Psoas muscle (tissue), 8 donors: ENCODE data around the gene TRIM44. TPM values are rescaled to one million over a fixed set of nuclear protein-coding genes. Genes with fewer than 3 reads are reported as not detected.

Source experiments
- ATAC-seq, 4 donors: fragments of 200-7000 bp; cut with Tn5 transposase; one replicate each; pipeline ENCODE4 v1.9.1; 2020; ENCODE audit warnings: moderate library complexity in 3 of 4, mild to moderate bottlenecking in 2 of 4
- DNase-seq, 2 donors: peaks; one replicate each; pipeline ENCODE4 v3.0.0-alpha.2; 2020
- H3K27ac ChIP-seq: fragments of 200-600 bp; one replicate; pipeline ENCODE4 v1.8.0; 2022
- H3K27me3 ChIP-seq, 3 donors: fragments of 200-600 bp in 1 of 3; one replicate each; pipeline versions ENCODE4 v1.6.1 to v1.8.0; 2013 to 2022; ENCODE audit warnings: low read length in 2 of 3, mild to moderate bottlenecking in 2 of 3, moderate library complexity in 1 of 3; ENCODE audit not compliant: insufficient read depth in 3 of 3
- H3K36me3 ChIP-seq, 2 donors: fragments of 200-600 bp in 1 of 2; one replicate each; pipeline versions ENCODE4 v1.6.1 to v1.8.0; 2013 to 2022; ENCODE audit warnings: low read depth in 1 of 2, mild to moderate bottlenecking in 1 of 2, moderate library complexity in 1 of 2; ENCODE audit not compliant: insufficient read depth in 1 of 2
- H3K4me1 ChIP-seq: fragments of 200-600 bp; one replicate; pipeline ENCODE4 v1.8.0; 2022
- H3K4me3 ChIP-seq: fragments of 200-600 bp; one replicate; pipeline ENCODE4 v1.8.0; 2022; ENCODE audit warnings: mild to moderate bottlenecking
- H3K9me3 ChIP-seq: fragments of 200-600 bp; one replicate; pipeline ENCODE4 v1.8.0; 2022
- WGBS, 3 donors: extraction: QIAGEN DNeasy Blood & Tissue Kit; methylation state at CpG; one replicate each; pipeline versions ENCODE4 v1.1.6 to v1.1.7; 2013; 5-methylcytosine and 5-hydroxymethylcytosine counted together
- intact Hi-C, 2 donors: fragments of 100-400 bp; cut with DNase I; formaldehyde crosslinking; loops; one replicate each; pipeline versions ENCODE4 v1.11.0 to v1.14.2; 2022
- polyA plus RNA-seq, 3 donors: library from polyadenylated mRNA; stranded (reverse); fragments of 200-250 nt; gene quantifications; one replicate each; pipeline ENCODE4 v1.2.3, GENCODE V29; 2013
- total RNA-seq, 4 donors: library from RNA; stranded (reverse); fragmentation: NEBNext Ultra II Directional in 2 of 4; extraction: Animal tissue kit (Norgen Biotek cat#: 25700) in 2 of 4; gene quantifications; one replicate each; pipeline versions ENCODE4 v1.2.1 to v1.2.4, GENCODE V29; 2021 to 2023
- TF ChIP-seq, protein P1 (sequence below): fragments of 200-600 bp; IDR thresholded peaks from one replicate; pipeline ENCODE4 v1.8.0; 2022; ENCODE audit warnings: antibody characterized with exemption
- donor health status: healthy with polysubstance abuse.
- donor health status: DM: no; HTN: no; CAD: no; lungs with moderate emphysema.
- donor health status: Bipolar disorder and iron deficiency.
- donor health status: healthy.
- donor health status: DM: yes; HTN: yes; CAD: no.
- donor health status: DM: no; HTN: no; CAD: no.
- donor health status: DM: no; HTN: no; CAD: no.
- donor health status: DM: yes; HTN: yes; CAD: no.

TRIM44 gene
- total and polyA plus RNA-seq, 7 donors, result 6.8 to 46.8 (median 34.0) TPM

DNA sequence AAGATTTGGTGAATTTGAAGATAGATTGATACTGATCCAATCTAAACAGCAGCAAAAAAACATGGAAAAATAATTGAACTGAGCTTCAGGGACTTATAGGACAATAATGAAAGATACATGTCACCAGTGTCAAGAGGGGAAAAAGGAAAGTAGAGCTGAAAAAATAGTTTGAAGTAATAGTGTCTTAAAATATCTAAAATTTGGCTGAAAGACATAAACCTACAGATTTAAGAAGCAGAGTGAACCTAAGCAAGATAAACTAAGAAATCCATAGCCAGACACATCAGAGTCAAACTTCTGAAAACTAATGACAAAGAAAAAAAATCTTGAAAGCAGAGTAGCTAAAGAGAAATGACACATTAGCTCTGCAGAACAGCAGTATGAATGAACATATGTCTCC is 67.7 kb downstream of the TRIM44 start:
- DNase-seq (no peak), ATAC-seq (no peak)
- H3K4me3 ChIP-seq, result no peak overlapping the region
- intact Hi-C loops, result no loop called here
- no peaks in the 10 kb centered on the region for H3K4me1 ChIP-seq
- H3K9me3 ChIP-seq, result no peaks in the 10 kb centered on the region
- no peak overlapping the region for H3K27ac ChIP-seq
- H3K36me3 ChIP-seq, result peaks cover 6 to 54% of the 10 kb centered on the region in 2 donors
- TF ChIP-seq, protein P1, sequence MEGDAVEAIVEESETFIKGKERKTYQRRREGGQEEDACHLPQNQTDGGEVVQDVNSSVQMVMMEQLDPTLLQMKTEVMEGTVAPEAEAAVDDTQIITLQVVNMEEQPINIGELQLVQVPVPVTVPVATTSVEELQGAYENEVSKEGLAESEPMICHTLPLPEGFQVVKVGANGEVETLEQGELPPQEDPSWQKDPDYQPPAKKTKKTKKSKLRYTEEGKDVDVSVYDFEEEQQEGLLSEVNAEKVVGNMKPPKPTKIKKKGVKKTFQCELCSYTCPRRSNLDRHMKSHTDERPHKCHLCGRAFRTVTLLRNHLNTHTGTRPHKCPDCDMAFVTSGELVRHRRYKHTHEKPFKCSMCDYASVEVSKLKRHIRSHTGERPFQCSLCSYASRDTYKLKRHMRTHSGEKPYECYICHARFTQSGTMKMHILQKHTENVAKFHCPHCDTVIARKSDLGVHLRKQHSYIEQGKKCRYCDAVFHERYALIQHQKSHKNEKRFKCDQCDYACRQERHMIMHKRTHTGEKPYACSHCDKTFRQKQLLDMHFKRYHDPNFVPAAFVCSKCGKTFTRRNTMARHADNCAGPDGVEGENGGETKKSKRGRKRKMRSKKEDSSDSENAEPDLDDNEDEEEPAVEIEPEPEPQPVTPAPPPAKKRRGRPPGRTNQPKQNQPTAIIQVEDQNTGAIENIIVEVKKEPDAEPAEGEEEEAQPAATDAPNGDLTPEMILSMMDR, result no peak
- H3K27me3 ChIP-seq, result no peaks in the 10 kb centered on the region

DNA sequence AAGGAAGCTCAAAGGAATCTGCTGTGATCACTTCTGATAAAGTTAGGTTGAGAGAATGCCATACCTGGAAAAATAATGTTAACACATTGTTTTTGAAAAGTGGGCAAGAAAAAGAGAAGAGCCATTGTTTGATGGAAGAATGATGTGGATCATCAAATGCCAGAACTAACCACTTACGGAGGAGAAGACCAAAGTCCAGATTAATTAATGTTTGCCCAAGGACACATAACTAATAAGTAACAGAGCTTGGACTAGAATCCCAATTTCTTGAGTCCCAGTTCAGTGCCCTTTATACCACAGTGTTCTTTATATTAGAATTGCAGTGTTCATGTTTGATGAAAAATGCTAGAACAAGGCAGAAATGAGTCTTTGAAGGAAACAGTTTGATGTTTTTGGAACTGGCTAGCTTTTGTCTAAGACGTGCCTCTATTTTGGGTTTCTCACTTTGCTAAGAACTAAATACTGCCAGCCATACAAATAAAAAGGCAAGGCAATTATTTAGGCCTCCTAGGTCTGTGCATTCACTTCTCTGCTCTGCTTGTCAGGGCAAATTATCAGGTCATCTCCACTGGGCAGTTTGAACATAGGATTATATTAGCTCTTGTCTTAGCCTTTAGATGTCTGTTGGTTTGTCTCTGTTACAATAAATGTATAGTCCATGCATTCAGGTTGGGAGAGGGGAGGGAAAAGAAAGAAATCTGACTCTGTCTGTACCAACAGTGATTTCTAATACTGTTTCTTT is 72.3 kb downstream of the TRIM44 start:
- ATAC-seq (no peak), DNase-seq (no peak)
- no peak overlapping the region for H3K27ac ChIP-seq
- H3K4me1 ChIP-seq, result no peaks in the 10 kb centered on the region
- TF ChIP-seq, protein P1, result no peak
- H3K27me3 ChIP-seq, result no peaks in the 10 kb centered on the region
- intact Hi-C loops, result no loop called here
- no peaks in the 10 kb centered on the region for H3K9me3 ChIP-seq
- WGBS, 3 donors, result 89 to 90% (median 89%) methylated on average over 2 of the region's 2 CpGs
- H3K4me3 ChIP-seq, result no peak overlapping the region
- H3K36me3 ChIP-seq, result peaks cover 6 to 52% of the 10 kb centered on the region in 2 donors

DNA sequence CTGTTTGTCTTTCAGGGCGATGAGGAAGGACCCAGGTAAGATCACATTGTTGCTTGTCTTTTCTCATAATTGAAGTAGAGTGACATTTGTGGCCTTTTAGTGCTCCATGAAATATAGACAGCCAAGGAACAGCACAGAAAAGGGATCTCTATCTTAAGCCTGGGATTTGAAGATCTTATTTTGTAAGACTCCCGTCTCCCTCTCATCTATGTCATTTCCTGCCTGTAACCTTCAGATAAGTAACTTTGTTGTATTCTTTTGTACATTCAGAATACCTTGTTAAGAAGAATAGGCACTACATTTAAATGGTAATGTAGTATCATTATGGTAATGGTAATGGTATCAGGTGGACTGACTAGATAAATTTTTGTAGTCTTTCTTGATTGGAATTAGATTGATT is 72.8 kb downstream of the TRIM44 start:
- Histone ChIP-seq H3K36me3 (peaks cover 6 to 51% of the 10 kb centered on the region in 2 donors), H3K4me1 (no peaks in the 10 kb centered on the region), H3K27me3 (no peaks in the 10 kb centered on the region), H3K9me3 (no peaks in the 10 kb centered on the region), H3K4me3 (no peak overlapping the region), H3K27ac (no peak overlapping the region)
- ATAC-seq (no peak), DNase-seq (no peak)
- TF ChIP-seq, protein P1, result no peak
- 80 to 85% (median 84%) methylated on average over 2 of the region's 2 CpGs for WGBS, 3 donors
- intact Hi-C loops, result no loop called here

DNA sequence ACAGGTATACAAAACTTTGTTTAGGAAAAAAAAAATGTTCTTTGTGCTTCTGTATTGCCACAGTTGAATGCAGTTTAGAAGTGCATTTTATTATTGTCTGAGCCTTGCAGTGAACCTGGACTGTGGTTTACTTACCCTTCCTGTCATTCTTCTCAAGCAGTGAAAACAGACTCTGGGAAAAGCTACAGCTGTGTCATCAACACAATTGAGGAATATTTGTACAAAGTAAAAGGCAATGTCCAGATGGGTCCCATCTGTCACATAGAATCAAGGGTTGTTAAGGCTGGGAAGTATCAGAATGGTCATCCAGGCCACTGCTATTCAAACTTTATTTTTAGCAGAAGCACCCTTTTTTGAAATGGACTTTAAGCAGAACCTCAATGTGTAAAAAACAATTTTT is 73.3 kb downstream of the TRIM44 start:
- no peak for DNase-seq
- Histone ChIP-seq H3K27me3 (no peaks in the 10 kb centered on the region), H3K36me3 (peaks cover 6 to 47% of the 10 kb centered on the region in 2 donors), H3K9me3 (no peaks in the 10 kb centered on the region), H3K4me3 (no peak overlapping the region), H3K27ac (no peak overlapping the region), H3K4me1 (no peaks in the 10 kb centered on the region)
- no peak for ATAC-seq
- intact Hi-C loops, result no loop called here
- TF ChIP-seq, protein P1, result no peak

DNA sequence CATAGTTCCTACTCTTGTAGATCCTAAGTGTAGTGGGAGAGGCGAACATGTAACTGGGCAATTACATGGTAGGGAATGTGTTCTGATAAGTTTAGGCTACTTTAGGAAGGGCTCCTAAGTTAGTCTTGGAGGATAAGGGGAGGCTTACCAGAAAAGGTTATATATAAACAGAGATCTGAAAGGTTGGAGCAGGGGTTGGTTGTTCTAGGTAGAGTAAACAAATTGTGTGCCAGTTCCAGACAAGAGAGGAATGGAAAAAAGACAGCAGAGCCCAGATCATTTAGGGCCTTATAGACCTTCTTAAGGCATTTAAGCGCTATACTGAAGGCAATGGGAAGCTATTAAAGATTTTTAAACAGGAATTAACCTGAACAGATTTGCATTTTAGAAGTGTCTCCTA is 74.4 kb downstream of the TRIM44 start:
- TF ChIP-seq, protein P1, result no peak
- H3K27me3 ChIP-seq, result no peaks in the 10 kb centered on the region
- no peak overlapping the region for H3K4me3 ChIP-seq
- no peaks in the 10 kb centered on the region for H3K4me1 ChIP-seq
- ATAC-seq (no peak), DNase-seq (no peak)
- no peak overlapping the region for H3K27ac ChIP-seq
- WGBS, 3 donors, result 97 to 100% (median 98%) methylated on average over 2 of the region's 2 CpGs
- no peaks in the 10 kb centered on the region for H3K9me3 ChIP-seq
- intact Hi-C loops, result no loop called here
- peaks cover 6 to 51% of the 10 kb centered on the region in 2 donors for H3K36me3 ChIP-seq
